ENCODE results near the gene ENTPD1.

Gene ENTPD1

GRCh38 chr10:95815133-95815532 is 59.2 kb downstream of the ENTPD1 start:
- DNase-seq: no peak
- no peaks in the 10 kb centered on the region for H3K27me3 Mint-ChIP-seq
- H3K36me3 Mint-ChIP-seq: peaks cover 60 to 72% of the 10 kb centered on the region in 2 donors
- H3K9me3 Mint-ChIP-seq: peaks cover 3 to 4% of the 10 kb centered on the region in 2 donors
- peak overlapping the region; percentile 3 to 5 for H3K4me3 Mint-ChIP-seq
- H3K27ac Mint-ChIP-seq: peak overlapping the region; percentile 26
- H3K4me1 Mint-ChIP-seq: peaks cover 61 to 89% of the 10 kb centered on the region in 2 donors
- peak; percentile 17 to 19 for ATAC-seq (replicated peaks)

GRCh38 chr10:95815701-95816240 is 59.8 kb downstream of the ENTPD1 start:
- ATAC-seq (replicated peaks): no peak
- Mint-ChIP-seq H3K27ac (peak overlapping the region; percentile 26), H3K4me1 (peaks cover 61 to 89% of the 10 kb centered on the region in 2 donors), H3K9me3 (peaks cover 1 to 4% of the 10 kb centered on the region in 2 donors), H3K4me3 (no peak overlapping the region), H3K36me3 (peaks cover 54 to 66% of the 10 kb centered on the region in 2 donors), H3K27me3 (no peaks in the 10 kb centered on the region)
- DNase-seq: no peak

GRCh38 chr10:95818010-95818409 is 62.0 kb downstream of the ENTPD1 start:
- peaks cover 59 to 93% of the 10 kb centered on the region in 2 donors for H3K4me1 Mint-ChIP-seq
- H3K36me3 Mint-ChIP-seq: peaks cover 46 to 64% of the 10 kb centered on the region in 2 donors

GRCh38 chr10:95818668-95819067 is 62.7 kb downstream of the ENTPD1 start:
- Mint-ChIP-seq H3K4me1 (peaks cover 60 to 92% of the 10 kb centered on the region in 2 donors), H3K27me3 (no peaks in the 10 kb centered on the region), H3K4me3 (peak overlapping the region in 1 of 2 donors; percentile 3), H3K27ac (peak overlapping the region; percentile 88), H3K9me3 (peaks cover 1 to 4% of the 10 kb centered on the region in 2 donors), H3K36me3 (peaks cover 48 to 67% of the 10 kb centered on the region in 2 donors)
- DNase-seq (no peak), ATAC-seq (replicated peaks) (no peak)

More at GRCh38 chr10:95818010-95818409, 62.0 kb downstream of the ENTPD1 start:
- peak overlapping the region in 1 of 2 donors; percentile 3 for H3K4me3 Mint-ChIP-seq
- peak overlapping the region; percentile 88 for H3K27ac Mint-ChIP-seq
- H3K9me3 Mint-ChIP-seq: peaks cover 1 to 4% of the 10 kb centered on the region in 2 donors
- DNase-seq (no peak), ATAC-seq (replicated peaks) (no peak)
- H3K27me3 Mint-ChIP-seq: no peaks in the 10 kb centered on the region

- Mint-ChIP-seq H3K27ac (peak overlapping the region; percentile 94), H3K4me1 (peaks cover 50 to 81% of the 10 kb centered on the region in 2 donors), H3K27me3 (no peaks in the 10 kb centered on the region), H3K9me3 (peaks cover 1 to 4% of the 10 kb centered on the region in 2 donors), H3K4me3 (peak overlapping the region; percentile 52 to 72), H3K36me3 (peaks cover 46 to 63% of the 10 kb centered on the region in 2 donors)
- no peak for DNase-seq
- ATAC-seq (replicated peaks): peak; percentile 64 to 68
These were observed 63.8 kb downstream of the ENTPD1 start for GRCh38 chr10:95819620-95820329.

GRCh38 chr10:95820363-95820762 is 64.4 kb downstream of the ENTPD1 start:
- H3K4me1 Mint-ChIP-seq: peaks cover 44 to 75% of the 10 kb centered on the region in 2 donors
- ATAC-seq (replicated peaks) (peak; percentile 86 to 92), DNase-seq (no peak)
- peaks cover 42 to 58% of the 10 kb centered on the region in 2 donors for H3K36me3 Mint-ChIP-seq
- peaks cover 1 to 4% of the 10 kb centered on the region in 2 donors for H3K9me3 Mint-ChIP-seq
- H3K27ac Mint-ChIP-seq: peak overlapping the region; percentile 65
- no peaks in the 10 kb centered on the region for H3K27me3 Mint-ChIP-seq
- H3K4me3 Mint-ChIP-seq: peak overlapping the region in 1 of 2 donors; percentile 70

GRCh38 chr10:95821720-95822119 is 65.8 kb downstream of the ENTPD1 start:
- peaks cover 37 to 52% of the 10 kb centered on the region in 2 donors for H3K36me3 Mint-ChIP-seq
- peak overlapping the region; percentile 10 to 11 for H3K4me3 Mint-ChIP-seq
- H3K27ac Mint-ChIP-seq: peak overlapping the region; percentile 75
- DNase-seq (no peak), ATAC-seq (replicated peaks) (no peak)
- H3K27me3 Mint-ChIP-seq: no peaks in the 10 kb centered on the region
- H3K4me1 Mint-ChIP-seq: peaks cover 39 to 67% of the 10 kb centered on the region in 2 donors
- peaks cover 0 to 2% of the 10 kb centered on the region in 2 donors for H3K9me3 Mint-ChIP-seq

- H3K9me3 Mint-ChIP-seq: peaks cover 5 to 7% of the 10 kb centered on the region in 2 donors
- ATAC-seq (replicated peaks) (no peak), DNase-seq (no peak)
- H3K4me3 Mint-ChIP-seq: peak overlapping the region; percentile 51 to 82
- H3K27me3 Mint-ChIP-seq: no peaks in the 10 kb centered on the region
- peaks cover 49 to 58% of the 10 kb centered on the region in 2 donors for H3K36me3 Mint-ChIP-seq
- peak overlapping the region; percentile 99 for H3K27ac Mint-ChIP-seq
- peaks cover 45 to 72% of the 10 kb centered on the region in 2 donors for H3K4me1 Mint-ChIP-seq
These were observed 74.1 kb downstream of the ENTPD1 start for GRCh38 chr10:95830044-95830443.

- DNase-seq: no peak
- Mint-ChIP-seq H3K27ac (peak overlapping the region; percentile 99), H3K9me3 (peaks cover 5 to 8% of the 10 kb centered on the region in 2 donors), H3K4me1 (peaks cover 55 to 83% of the 10 kb centered on the region in 2 donors), H3K36me3 (peaks cover 54 to 64% of the 10 kb centered on the region in 2 donors), H3K27me3 (no peaks in the 10 kb centered on the region), H3K4me3 (peak overlapping the region; percentile 82 to 89)
- no peak for ATAC-seq (replicated peaks)
These were observed 75.1 kb downstream of the ENTPD1 start for GRCh38 chr10:95831076-95831475.

GRCh38 chr10:95831515-95831914 is 75.6 kb downstream of the ENTPD1 start:
- ATAC-seq (replicated peaks) (no peak), DNase-seq (no peak)
- Mint-ChIP-seq H3K4me1 (peaks cover 54 to 83% of the 10 kb centered on the region in 2 donors), H3K4me3 (peak overlapping the region; percentile 82 to 89), H3K27ac (peak overlapping the region; percentile 99), H3K27me3 (no peaks in the 10 kb centered on the region), H3K36me3 (peaks cover 50 to 60% of the 10 kb centered on the region in 2 donors), H3K9me3 (peaks cover 5 to 7% of the 10 kb centered on the region in 2 donors)

GRCh38 chr10:95832216-95833041 is 76.5 kb downstream of the ENTPD1 start:
- peaks cover 47 to 63% of the 10 kb centered on the region in 2 donors for H3K36me3 Mint-ChIP-seq
- H3K27me3 Mint-ChIP-seq: no peaks in the 10 kb centered on the region

GRCh38 chr10:95833042-95833610 is 77.2 kb downstream of the ENTPD1 start:
- ATAC-seq (replicated peaks) (no peak), DNase-seq (no peak)
- Mint-ChIP-seq H3K4me3 (peak overlapping the region in 1 of 2 donors; percentile 19), H3K4me1 (peaks cover 64 to 89% of the 10 kb centered on the region in 2 donors), H3K27me3 (no peaks in the 10 kb centered on the region), H3K9me3 (peaks cover 5 to 6% of the 10 kb centered on the region in 2 donors), H3K27ac (peak overlapping the region; percentile 99), H3K36me3 (peaks cover 44 to 61% of the 10 kb centered on the region in 2 donors)

More at GRCh38 chr10:95832216-95833041, 76.5 kb downstream of the ENTPD1 start:
- Mint-ChIP-seq H3K4me1 (peaks cover 60 to 88% of the 10 kb centered on the region in 2 donors), H3K27ac (peak overlapping the region; percentile 99), H3K9me3 (peaks cover 5 to 6% of the 10 kb centered on the region in 2 donors), H3K4me3 (peak overlapping the region; percentile 82 to 89)
- ATAC-seq (replicated peaks): peak; percentile 92 to 94
- DNase-seq: peak; percentile 83

- Mint-ChIP-seq H3K36me3 (peaks cover 38 to 59% of the 10 kb centered on the region in 2 donors), H3K9me3 (peaks cover 5 to 6% of the 10 kb centered on the region in 2 donors), H3K27me3 (no peaks in the 10 kb centered on the region), H3K27ac (peak overlapping the region; percentile 99), H3K4me1 (peaks cover 67 to 93% of the 10 kb centered on the region in 2 donors), H3K4me3 (peak overlapping the region; percentile 13 to 59)
- no peak for DNase-seq
- no peak for ATAC-seq (replicated peaks)
These were observed 78.4 kb downstream of the ENTPD1 start for GRCh38 chr10:95834406-95834805.

All from stimulated activated naive B cell treated with anti-CD40 and anti-IgM and Interleukin-4, amounts not matched to agents 10 μg/mL and 1 μg/mL and 100 μg/mL, for 72 hours (primary cell).